KBM-7 (cell line): Measurements from ENCODE around the gene CAPN13.

Source experiments
- DNase-seq: peaks from one replicate; pipeline ENCODE4 v3.0.0-alpha.2; 2015
- in situ Hi-C: fragments of 300-500 bp; cut with MboI; formaldehyde crosslinking; loops from 2 replicates; pipeline ENCODE4 v1.14.3; 2020; ENCODE audit warnings: low sequenced_read_pairs, low pct_unique_long_range_greater_than_20kb, mixed read lengths

The CAPN13 gene

GRCh38 chr2:30677231-30677630 is 130.0 kb downstream of the CAPN13 start:
- in situ Hi-C loops = loop anchor here (25.0 kb wide), 1 partner anchor 515 kb away; no protein-coding TSS in a partner anchor
- DNase-seq = no peak

GRCh38 chr2:30675758-30676157 is 131.5 kb downstream of the CAPN13 start:
- DNase-seq = no peak
- in situ Hi-C loops = loop anchor here (25.0 kb wide), 1 partner anchor 513 kb away; no protein-coding TSS in a partner anchor

GRCh38 chr2:30673127-30673526 is 134.1 kb downstream of the CAPN13 start:
- in situ Hi-C loops = no loop called here
- no peak for DNase-seq
